Measurements from ENCODE around the gene CCR3. TPM values are rescaled to one million over a fixed set of nuclear protein-coding genes. Genes with fewer than 3 reads are reported as not detected.

Gene CCR3
- total RNA-seq, 6 experiments from 2014 or later, result not detected

GRCh38 chr3:46261926-46262594 lies 19.8 kb downstream of the CCR3 start:
- Mint-ChIP-seq H3K27me3 (ENCODE audit: insufficient read depth) (peaks cover 25% of the 10 kb centered on the region), H3K4me1 (ENCODE audit: low read depth) (peaks cover 12% of the 10 kb centered on the region), H3K36me3 (ENCODE audit: low read depth) (no peaks in the 10 kb centered on the region), H3K27ac (no peak overlapping the region), H3K4me3 (peak overlapping the region; percentile 59), H3K9me3 (peaks cover 4% of the 10 kb centered on the region; the same call in 1 of the 2 replicates)
- TF ChIP-seq, protein P1, sequence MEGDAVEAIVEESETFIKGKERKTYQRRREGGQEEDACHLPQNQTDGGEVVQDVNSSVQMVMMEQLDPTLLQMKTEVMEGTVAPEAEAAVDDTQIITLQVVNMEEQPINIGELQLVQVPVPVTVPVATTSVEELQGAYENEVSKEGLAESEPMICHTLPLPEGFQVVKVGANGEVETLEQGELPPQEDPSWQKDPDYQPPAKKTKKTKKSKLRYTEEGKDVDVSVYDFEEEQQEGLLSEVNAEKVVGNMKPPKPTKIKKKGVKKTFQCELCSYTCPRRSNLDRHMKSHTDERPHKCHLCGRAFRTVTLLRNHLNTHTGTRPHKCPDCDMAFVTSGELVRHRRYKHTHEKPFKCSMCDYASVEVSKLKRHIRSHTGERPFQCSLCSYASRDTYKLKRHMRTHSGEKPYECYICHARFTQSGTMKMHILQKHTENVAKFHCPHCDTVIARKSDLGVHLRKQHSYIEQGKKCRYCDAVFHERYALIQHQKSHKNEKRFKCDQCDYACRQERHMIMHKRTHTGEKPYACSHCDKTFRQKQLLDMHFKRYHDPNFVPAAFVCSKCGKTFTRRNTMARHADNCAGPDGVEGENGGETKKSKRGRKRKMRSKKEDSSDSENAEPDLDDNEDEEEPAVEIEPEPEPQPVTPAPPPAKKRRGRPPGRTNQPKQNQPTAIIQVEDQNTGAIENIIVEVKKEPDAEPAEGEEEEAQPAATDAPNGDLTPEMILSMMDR (IDR thresholded peaks at IDR 0.05), result no peak
- no peak for DNase-seq

GRCh38 chr3:46264002-46264401 lies 21.7 kb downstream of the CCR3 start:
- Mint-ChIP-seq H3K9me3 (peaks cover 4% of the 10 kb centered on the region; the same call in 1 of the 2 replicates), H3K4me3 (no peak overlapping the region), H3K27me3 (ENCODE audit: insufficient read depth) (peaks cover 30% of the 10 kb centered on the region), H3K27ac (no peak overlapping the region), H3K36me3 (ENCODE audit: low read depth) (no peaks in the 10 kb centered on the region), H3K4me1 (ENCODE audit: low read depth) (peaks cover 12% of the 10 kb centered on the region)
- no peak for DNase-seq
- TF ChIP-seq, protein P1 (IDR thresholded peaks at IDR 0.05), result no peak

DNA sequence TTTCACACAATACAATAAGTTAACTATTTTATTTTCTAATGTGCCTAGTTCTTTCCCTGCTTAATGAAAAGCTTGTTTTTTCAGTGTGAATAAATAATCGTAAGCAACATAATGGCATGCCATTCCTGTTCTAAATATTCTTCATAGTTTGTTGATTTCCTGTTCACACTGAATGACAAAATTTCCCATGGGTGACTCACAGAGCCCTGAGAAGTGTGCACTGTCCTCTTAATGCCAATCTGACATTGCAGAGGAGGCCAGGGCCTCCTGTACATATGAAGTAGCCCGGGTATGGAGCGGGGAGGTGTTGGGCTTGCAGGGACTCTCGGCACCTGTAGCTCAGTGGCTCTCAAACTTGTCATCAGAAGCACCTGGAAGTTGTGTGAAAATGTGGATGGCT lies 24.3 kb downstream of the CCR3 start:
- TF ChIP-seq, protein P1 (IDR thresholded peaks at IDR 0.05), result no peak
- no peak for DNase-seq
- Mint-ChIP-seq H3K4me3 (no peak overlapping the region), H3K27me3 (ENCODE audit: insufficient read depth) (peaks cover 34% of the 10 kb centered on the region), H3K27ac (no peak overlapping the region), H3K9me3 (no peaks in the 10 kb centered on the region), H3K4me1 (ENCODE audit: low read depth) (peaks cover 12% of the 10 kb centered on the region), H3K36me3 (ENCODE audit: low read depth) (no peaks in the 10 kb centered on the region)

- no peaks in the 10 kb centered on the region for H3K36me3 Mint-ChIP-seq (ENCODE audit: low read depth)
Measured at GRCh38 chr3:46269556-46269955, 27.3 kb downstream of the CCR3 start.

GRCh38 chr3:46270474-46270873 lies 28.2 kb downstream of the CCR3 start:
- H3K27ac Mint-ChIP-seq, result no peak overlapping the region
- H3K36me3 Mint-ChIP-seq (ENCODE audit: low read depth), result no peaks in the 10 kb centered on the region
- no peak for DNase-seq
- H3K4me3 Mint-ChIP-seq, result no peak overlapping the region
- TF ChIP-seq, protein P1 (IDR thresholded peaks at IDR 0.05), result no peak
- H3K27me3 Mint-ChIP-seq (ENCODE audit: insufficient read depth), result peaks cover 35% of the 10 kb centered on the region
- no peaks in the 10 kb centered on the region for H3K9me3 Mint-ChIP-seq
- H3K4me1 Mint-ChIP-seq (ENCODE audit: low read depth), result peaks cover 6% of the 10 kb centered on the region

More at GRCh38 chr3:46269556-46269955, 27.3 kb downstream of the CCR3 start:
- H3K4me3 Mint-ChIP-seq, result no peak overlapping the region
- H3K27ac Mint-ChIP-seq, result no peak overlapping the region
- peaks cover 6% of the 10 kb centered on the region for H3K4me1 Mint-ChIP-seq (ENCODE audit: low read depth)
- no peaks in the 10 kb centered on the region for H3K9me3 Mint-ChIP-seq
- TF ChIP-seq, protein P1 (IDR thresholded peaks at IDR 0.05), result no peak; the same call in 1 of the 2 replicates
- peaks cover 37% of the 10 kb centered on the region for H3K27me3 Mint-ChIP-seq (ENCODE audit: insufficient read depth)
- no peak for DNase-seq
